22Rv1 (cell line): ENCODE results near the gene TOR1AIP2.

ENCODE experiments used
- CTCF ChIP-seq: fragments of 450-650 bp; IDR thresholded peaks from 2 replicates; pipeline ENCODE4 v1.5.1; 2017; ENCODE audit warnings: mild to moderate bottlenecking
- ZFX ChIP-seq: fragments of 450-650 bp; IDR thresholded peaks from 2 replicates; pipeline ENCODE4 v1.6.1; 2017; ENCODE audit warnings: antibody characterized with exemption, borderline replicate concordance

- TF ChIP-seq CTCF = no peak
- no peak for TF ChIP-seq ZFX
Measured at GRCh38 chr1:179831225-179831624, 46.4 kb downstream of the TOR1AIP2 start.
